Measurements from ENCODE around the gene FUNDC2.

GRCh38 chrX:155035688-155036087 is 9.0 kb downstream of the FUNDC2 start:
- TF ChIP-seq, protein P1, sequence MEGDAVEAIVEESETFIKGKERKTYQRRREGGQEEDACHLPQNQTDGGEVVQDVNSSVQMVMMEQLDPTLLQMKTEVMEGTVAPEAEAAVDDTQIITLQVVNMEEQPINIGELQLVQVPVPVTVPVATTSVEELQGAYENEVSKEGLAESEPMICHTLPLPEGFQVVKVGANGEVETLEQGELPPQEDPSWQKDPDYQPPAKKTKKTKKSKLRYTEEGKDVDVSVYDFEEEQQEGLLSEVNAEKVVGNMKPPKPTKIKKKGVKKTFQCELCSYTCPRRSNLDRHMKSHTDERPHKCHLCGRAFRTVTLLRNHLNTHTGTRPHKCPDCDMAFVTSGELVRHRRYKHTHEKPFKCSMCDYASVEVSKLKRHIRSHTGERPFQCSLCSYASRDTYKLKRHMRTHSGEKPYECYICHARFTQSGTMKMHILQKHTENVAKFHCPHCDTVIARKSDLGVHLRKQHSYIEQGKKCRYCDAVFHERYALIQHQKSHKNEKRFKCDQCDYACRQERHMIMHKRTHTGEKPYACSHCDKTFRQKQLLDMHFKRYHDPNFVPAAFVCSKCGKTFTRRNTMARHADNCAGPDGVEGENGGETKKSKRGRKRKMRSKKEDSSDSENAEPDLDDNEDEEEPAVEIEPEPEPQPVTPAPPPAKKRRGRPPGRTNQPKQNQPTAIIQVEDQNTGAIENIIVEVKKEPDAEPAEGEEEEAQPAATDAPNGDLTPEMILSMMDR (optimal IDR thresholded peaks at IDR 0.05 in 1 of 3, IDR thresholded peaks at IDR 0.05 in 1 of 3, conservative IDR thresholded peaks at IDR 0.05 in 1 of 3; ENCODE audit: extremely low read depth in 1 of 3, insufficient read depth in 2 of 3, low read length in 3 of 3), result no peak
- TF ChIP-seq EZH2 (IDR thresholded peaks at IDR 0.05; ENCODE audit: low read length), result no peak

Measured in keratinocyte (primary cell).